Hepatocyte (in vitro differentiated cells): ENCODE measurements around the gene STIM1. TPM values are rescaled to one million over a fixed set of nuclear protein-coding genes. Genes with fewer than 3 reads are reported as not detected.

ENCODE experiments used
- DNase-seq: peaks from one replicate; pipeline ENCODE4 v3.0.0-alpha.2; 2016; ENCODE audit warnings: low spot score
- H2AFZ ChIP-seq: fragments of 200-600 bp; sonication (generic); 2 replicates; pipeline ENCODE4 v1.6.0; 2016; ENCODE audit warnings: antibody characterized with exemption, mild to moderate bottlenecking
- H3K27ac ChIP-seq: fragments of 200-600 bp; sonication (generic); 2 replicates; pipeline ENCODE4 v1.5.1; 2016; ENCODE audit warnings: mild to moderate bottlenecking
- H3K27me3 ChIP-seq: fragments of 200-600 bp; sonication (generic); 2 replicates; pipeline ENCODE4 v1.6.1; 2016
- H3K36me3 ChIP-seq: fragments of 200-600 bp; sonication (generic); replicated peaks from 2 replicates; pipeline ENCODE4 v1.5.1; 2016; ENCODE audit warnings: low read depth; ENCODE audit not compliant: insufficient read depth
- H3K4me1 ChIP-seq: fragments of 200-600 bp; sonication (generic); 2 replicates; pipeline ENCODE4 v1.5.1; 2016; ENCODE audit warnings: mild to moderate bottlenecking, moderate library complexity; ENCODE audit not compliant: insufficient read depth
- H3K4me2 ChIP-seq: fragments of 200-600 bp; sonication (generic); 2 replicates; pipeline ENCODE4 v1.6.0; 2016
- H3K4me3 ChIP-seq: fragments of 200-600 bp; sonication (generic); 2 replicates; pipeline ENCODE4 v1.5.1; 2016; ENCODE audit warnings: mild to moderate bottlenecking
- H3K79me2 ChIP-seq: fragments of 200-600 bp; sonication (generic); 2 replicates; pipeline ENCODE4 v1.6.0; 2017; ENCODE audit warnings: mild to moderate bottlenecking
- H3K9me2 ChIP-seq: fragments of 200-600 bp; sonication (generic); replicated peaks from 2 replicates; pipeline ENCODE4 v1.6.0; 2017; ENCODE audit warnings: mild to moderate bottlenecking; ENCODE audit not compliant: insufficient read depth
- H3K9me3 ChIP-seq: fragments of 200-600 bp; sonication (generic); 2 replicates; pipeline ENCODE4 v1.5.1; 2016; ENCODE audit warnings: low read depth, mild to moderate bottlenecking
- H4K20me1 ChIP-seq: fragments of 200-600 bp; sonication (generic); 2 replicates; pipeline ENCODE4 v1.6.0; 2016; ENCODE audit warnings: mild to moderate bottlenecking; ENCODE audit not compliant: insufficient read depth, poor library complexity, severe bottlenecking
- EZH2 ChIP-seq: fragments of 200-600 bp; sonication (generic); IDR thresholded peaks from 2 replicates; pipeline ENCODE4 v1.6.1; 2016; ENCODE audit warnings: antibody characterized with exemption, mild to moderate bottlenecking, borderline replicate concordance
- EZH2phosphoT487 ChIP-seq: fragments of 200-600 bp; sonication (generic); IDR thresholded peaks from one replicate; pipeline ENCODE4 v1.6.1; 2018; ENCODE audit warnings: antibody characterized with exemption, mild to moderate bottlenecking, low read depth, moderate library complexity; ENCODE audit not compliant: unreplicated experiment, severe bottlenecking
- WGBS: methylation state at CpG from one replicate; pipeline ENCODE4 v1.1.6; 2016; ENCODE audit warnings: low lambda C conversion rate; ENCODE audit errors: missing lambda C conversion rate; 5-methylcytosine and 5-hydroxymethylcytosine counted together
- polyA plus RNA-seq: library from polyadenylated mRNA; unstranded; fragments of >200 nt; fragmentation: Nextera tagmentation; extraction: Ambion mirVana; gene quantifications from 2 replicates; pipeline ENCODE4 v1.2.1, GENCODE V29; 2016
- total RNA-seq: library from RNA; depleted of rRNA; stranded (reverse); fragments of >200 nt; gene quantifications from 2 replicates; pipeline ENCODE4 v1.2.3, GENCODE V29; 2014
- TF ChIP-seq, protein P1 (sequence below): fragments of 200-600 bp; sonication (generic); IDR thresholded peaks from 2 replicates; pipeline ENCODE4 v1.5.1; 2016; ENCODE audit warnings: antibody characterized with exemption, mild to moderate bottlenecking; ENCODE audit not compliant: poor library complexity

Gene STIM1
- total and polyA plus RNA-seq, 2 experiments from 2014 or later, result 18.5 to 19.6 TPM

GRCh38 chr11:3833449-3833848, 22.0 kb upstream of the STIM1 start:
- no peak overlapping the region for H3K27ac ChIP-seq
- DNase-seq, result no peak

DNA sequence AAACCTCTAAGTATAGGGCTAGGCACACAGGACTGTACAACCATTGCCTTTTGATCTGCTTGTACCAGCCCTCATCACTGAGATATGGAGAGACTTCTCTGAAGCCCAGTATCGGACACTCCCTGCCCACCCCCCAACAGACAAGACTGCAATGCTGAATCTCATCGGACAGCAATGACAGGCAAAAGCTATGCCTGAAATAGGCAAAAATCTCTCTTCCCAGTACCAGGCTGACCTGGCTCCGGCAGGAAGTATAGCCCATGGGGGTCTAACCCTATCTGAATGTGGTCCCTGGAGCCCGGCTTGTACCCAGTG, 21.2 kb upstream of the STIM1 start:
- Histone ChIP-seq H4K20me1 (peaks cover 18% of the 10 kb centered on the region), H3K9me2 (no peaks in the 10 kb centered on the region), H3K27me3 (no peaks in the 10 kb centered on the region), H3K36me3 (no peaks in the 10 kb centered on the region), H3K4me2 (peak overlapping the region; percentile 42), H3K4me1 (peaks cover 14% of the 10 kb centered on the region), H2AFZ (no peak overlapping the region), H3K27ac (peak overlapping the region; percentile 24), H3K4me3 (no peak overlapping the region), H3K9me3 (no peaks in the 10 kb centered on the region), H3K79me2 (peaks cover 94% of the 10 kb centered on the region)
- WGBS, result 84% methylated on average over 4 of the region's 4 CpGs
- no peak for DNase-seq
- TF ChIP-seq EZH2 (no peak), EZH2phosphoT487 (no peak)
- TF ChIP-seq, protein P1, sequence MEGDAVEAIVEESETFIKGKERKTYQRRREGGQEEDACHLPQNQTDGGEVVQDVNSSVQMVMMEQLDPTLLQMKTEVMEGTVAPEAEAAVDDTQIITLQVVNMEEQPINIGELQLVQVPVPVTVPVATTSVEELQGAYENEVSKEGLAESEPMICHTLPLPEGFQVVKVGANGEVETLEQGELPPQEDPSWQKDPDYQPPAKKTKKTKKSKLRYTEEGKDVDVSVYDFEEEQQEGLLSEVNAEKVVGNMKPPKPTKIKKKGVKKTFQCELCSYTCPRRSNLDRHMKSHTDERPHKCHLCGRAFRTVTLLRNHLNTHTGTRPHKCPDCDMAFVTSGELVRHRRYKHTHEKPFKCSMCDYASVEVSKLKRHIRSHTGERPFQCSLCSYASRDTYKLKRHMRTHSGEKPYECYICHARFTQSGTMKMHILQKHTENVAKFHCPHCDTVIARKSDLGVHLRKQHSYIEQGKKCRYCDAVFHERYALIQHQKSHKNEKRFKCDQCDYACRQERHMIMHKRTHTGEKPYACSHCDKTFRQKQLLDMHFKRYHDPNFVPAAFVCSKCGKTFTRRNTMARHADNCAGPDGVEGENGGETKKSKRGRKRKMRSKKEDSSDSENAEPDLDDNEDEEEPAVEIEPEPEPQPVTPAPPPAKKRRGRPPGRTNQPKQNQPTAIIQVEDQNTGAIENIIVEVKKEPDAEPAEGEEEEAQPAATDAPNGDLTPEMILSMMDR, result no peak

More at GRCh38 chr11:3833449-3833848, 22.0 kb upstream of the STIM1 start:
- Histone ChIP-seq H3K9me2 (no peaks in the 10 kb centered on the region), H3K36me3 (no peaks in the 10 kb centered on the region), H3K4me1 (peaks cover 11% of the 10 kb centered on the region), H3K27me3 (no peaks in the 10 kb centered on the region), H3K9me3 (no peaks in the 10 kb centered on the region), H4K20me1 (peaks cover 11% of the 10 kb centered on the region), H3K4me3 (no peak overlapping the region), H2AFZ (no peak overlapping the region), H3K79me2 (peaks cover 86% of the 10 kb centered on the region), H3K4me2 (no peak overlapping the region)
- WGBS, result 84% methylated on average over 2 of the region's 2 CpGs
- TF ChIP-seq EZH2 (no peak), EZH2phosphoT487 (no peak)
- TF ChIP-seq, protein P1, result no peak

- H3K4me1 ChIP-seq, result peaks cover 18% of the 10 kb centered on the region
- TF ChIP-seq EZH2phosphoT487 (no peak), EZH2 (no peak)
- TF ChIP-seq, protein P1, result no peak
- peaks cover 23% of the 10 kb centered on the region for H4K20me1 ChIP-seq
- 84% methylated on average over 7 of the region's 7 CpGs for WGBS
- H3K27me3 ChIP-seq, result no peaks in the 10 kb centered on the region
- no peaks in the 10 kb centered on the region for H3K36me3 ChIP-seq
- peak overlapping the region; percentile 42 for H3K4me2 ChIP-seq
- no peak overlapping the region for H3K4me3 ChIP-seq
- peak; percentile 19 for DNase-seq
- H3K9me2 ChIP-seq, result no peaks in the 10 kb centered on the region
- no peaks in the 10 kb centered on the region for H3K9me3 ChIP-seq
- peaks cover 94% of the 10 kb centered on the region for H3K79me2 ChIP-seq
- no peak overlapping the region for H2AFZ ChIP-seq
- peak overlapping the region; percentile 45 for H3K27ac ChIP-seq
These were observed 20.6 kb upstream of the STIM1 start for GRCh38 chr11:3834664-3835461.
